ENCODE data around the gene SLC25A36.

DNA sequence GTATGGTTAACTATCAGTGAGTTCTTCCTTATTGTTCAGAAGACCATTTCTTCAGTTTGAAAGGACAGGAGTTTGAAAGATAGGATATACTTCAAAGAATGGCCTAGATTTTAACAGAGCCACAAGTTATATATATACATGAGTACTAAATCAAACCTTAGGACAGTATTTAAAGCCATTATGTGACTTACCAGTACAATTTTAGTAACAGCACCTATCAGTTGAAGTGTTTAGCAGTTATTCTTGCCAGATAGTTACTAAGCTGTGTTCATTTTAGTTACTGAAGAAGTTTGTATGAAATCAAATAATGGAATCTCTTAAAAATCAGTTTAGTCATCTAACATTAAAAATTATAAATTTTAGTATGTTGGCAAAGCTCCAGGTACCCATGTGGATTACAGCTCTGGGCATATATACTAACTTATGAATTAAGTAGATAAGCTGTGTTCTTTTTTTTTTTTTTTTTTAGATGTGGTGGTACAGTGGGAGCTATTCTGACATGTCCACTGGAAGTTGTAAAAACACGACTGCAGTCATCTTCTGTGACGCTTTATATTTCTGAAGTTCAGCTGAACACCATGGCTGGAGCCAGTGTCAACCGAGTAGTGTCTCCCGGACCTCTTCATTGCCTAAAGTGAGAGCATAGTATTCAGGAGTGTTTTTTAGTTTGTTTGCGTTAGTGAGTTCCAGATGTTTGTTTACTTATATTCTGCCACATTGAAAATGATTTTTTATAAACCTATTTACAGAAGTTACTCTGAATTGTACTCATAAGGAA lies 14.6 kb downstream of the SLC25A36 start:
- TF ChIP-seq, protein P1, sequence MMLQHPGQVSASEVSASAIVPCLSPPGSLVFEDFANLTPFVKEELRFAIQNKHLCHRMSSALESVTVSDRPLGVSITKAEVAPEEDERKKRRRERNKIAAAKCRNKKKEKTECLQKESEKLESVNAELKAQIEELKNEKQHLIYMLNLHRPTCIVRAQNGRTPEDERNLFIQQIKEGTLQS (IDR thresholded peaks at IDR 0.05), result no peak
- TF ChIP-seq EGR1 (IDR thresholded peaks at IDR 0.05; ENCODE audit: low read depth in 2 of 2), result no peak
- TF ChIP-seq YY1 (IDR thresholded peaks at IDR 0.05), result no peak
- TF ChIP-seq, protein P2, sequence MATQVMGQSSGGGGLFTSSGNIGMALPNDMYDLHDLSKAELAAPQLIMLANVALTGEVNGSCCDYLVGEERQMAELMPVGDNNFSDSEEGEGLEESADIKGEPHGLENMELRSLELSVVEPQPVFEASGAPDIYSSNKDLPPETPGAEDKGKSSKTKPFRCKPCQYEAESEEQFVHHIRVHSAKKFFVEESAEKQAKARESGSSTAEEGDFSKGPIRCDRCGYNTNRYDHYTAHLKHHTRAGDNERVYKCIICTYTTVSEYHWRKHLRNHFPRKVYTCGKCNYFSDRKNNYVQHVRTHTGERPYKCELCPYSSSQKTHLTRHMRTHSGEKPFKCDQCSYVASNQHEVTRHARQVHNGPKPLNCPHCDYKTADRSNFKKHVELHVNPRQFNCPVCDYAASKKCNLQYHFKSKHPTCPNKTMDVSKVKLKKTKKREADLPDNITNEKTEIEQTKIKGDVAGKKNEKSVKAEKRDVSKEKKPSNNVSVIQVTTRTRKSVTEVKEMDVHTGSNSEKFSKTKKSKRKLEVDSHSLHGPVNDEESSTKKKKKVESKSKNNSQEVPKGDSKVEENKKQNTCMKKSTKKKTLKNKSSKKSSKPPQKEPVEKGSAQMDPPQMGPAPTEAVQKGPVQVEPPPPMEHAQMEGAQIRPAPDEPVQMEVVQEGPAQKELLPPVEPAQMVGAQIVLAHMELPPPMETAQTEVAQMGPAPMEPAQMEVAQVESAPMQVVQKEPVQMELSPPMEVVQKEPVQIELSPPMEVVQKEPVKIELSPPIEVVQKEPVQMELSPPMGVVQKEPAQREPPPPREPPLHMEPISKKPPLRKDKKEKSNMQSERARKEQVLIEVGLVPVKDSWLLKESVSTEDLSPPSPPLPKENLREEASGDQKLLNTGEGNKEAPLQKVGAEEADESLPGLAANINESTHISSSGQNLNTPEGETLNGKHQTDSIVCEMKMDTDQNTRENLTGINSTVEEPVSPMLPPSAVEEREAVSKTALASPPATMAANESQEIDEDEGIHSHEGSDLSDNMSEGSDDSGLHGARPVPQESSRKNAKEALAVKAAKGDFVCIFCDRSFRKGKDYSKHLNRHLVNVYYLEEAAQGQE (IDR thresholded peaks at IDR 0.05), result no peak
- TF ChIP-seq, protein P3, sequence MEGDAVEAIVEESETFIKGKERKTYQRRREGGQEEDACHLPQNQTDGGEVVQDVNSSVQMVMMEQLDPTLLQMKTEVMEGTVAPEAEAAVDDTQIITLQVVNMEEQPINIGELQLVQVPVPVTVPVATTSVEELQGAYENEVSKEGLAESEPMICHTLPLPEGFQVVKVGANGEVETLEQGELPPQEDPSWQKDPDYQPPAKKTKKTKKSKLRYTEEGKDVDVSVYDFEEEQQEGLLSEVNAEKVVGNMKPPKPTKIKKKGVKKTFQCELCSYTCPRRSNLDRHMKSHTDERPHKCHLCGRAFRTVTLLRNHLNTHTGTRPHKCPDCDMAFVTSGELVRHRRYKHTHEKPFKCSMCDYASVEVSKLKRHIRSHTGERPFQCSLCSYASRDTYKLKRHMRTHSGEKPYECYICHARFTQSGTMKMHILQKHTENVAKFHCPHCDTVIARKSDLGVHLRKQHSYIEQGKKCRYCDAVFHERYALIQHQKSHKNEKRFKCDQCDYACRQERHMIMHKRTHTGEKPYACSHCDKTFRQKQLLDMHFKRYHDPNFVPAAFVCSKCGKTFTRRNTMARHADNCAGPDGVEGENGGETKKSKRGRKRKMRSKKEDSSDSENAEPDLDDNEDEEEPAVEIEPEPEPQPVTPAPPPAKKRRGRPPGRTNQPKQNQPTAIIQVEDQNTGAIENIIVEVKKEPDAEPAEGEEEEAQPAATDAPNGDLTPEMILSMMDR (IDR thresholded peaks at IDR 0.05; ENCODE audit: low read depth, low read length, missing input control), result no peak
- TF ChIP-seq RXRA (IDR thresholded peaks at IDR 0.05), result no peak
- TF ChIP-seq, protein P4, sequence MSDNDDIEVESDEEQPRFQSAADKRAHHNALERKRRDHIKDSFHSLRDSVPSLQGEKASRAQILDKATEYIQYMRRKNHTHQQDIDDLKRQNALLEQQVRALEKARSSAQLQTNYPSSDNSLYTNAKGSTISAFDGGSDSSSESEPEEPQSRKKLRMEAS (IDR thresholded peaks at IDR 0.05), result no peak
- no peak for TF ChIP-seq RAD21 (IDR thresholded peaks at IDR 0.05)
- TF ChIP-seq JUND (IDR thresholded peaks at IDR 0.05), result no peak
- no peak for TF ChIP-seq SP1 (IDR thresholded peaks at IDR 0.05)
- no peak for TF ChIP-seq FOXA1 (IDR thresholded peaks at IDR 0.05)
- no peak for TF ChIP-seq NR2F2 (IDR thresholded peaks at IDR 0.05)
